PC-3 (cell line): ENCODE measurements around the gene CAMSAP1.

Source experiments
- CTCF ChIP-seq: fragments of 300-600 bp; sonication (generic); conservative IDR thresholded peaks from 2 replicates; pipeline ENCODE4 v1.5.1; 2017; ENCODE audit warnings: antibody characterized with exemption, low read depth, mild to moderate bottlenecking, low read length
- EZH2phosphoT487 ChIP-seq: fragments of 300-600 bp; sonication (generic); IDR thresholded peaks from 2 replicates; pipeline ENCODE4 v1.6.1; 2018; ENCODE audit warnings: mild to moderate bottlenecking, antibody characterized with exemption, low read length, borderline replicate concordance

GRCh38 chr9:135949501-135950134, 42.3 kb upstream of the CAMSAP1 start:
- no peak for TF ChIP-seq CTCF
- no peak for TF ChIP-seq EZH2phosphoT487
